ENCODE measurements around the gene C6.
"Not testable (repeated sequence)": the region's sequence is repeated elsewhere in the genome, so short reads cannot be mapped to it uniquely, and the experiment has no call there.

Gene C6

DNA sequence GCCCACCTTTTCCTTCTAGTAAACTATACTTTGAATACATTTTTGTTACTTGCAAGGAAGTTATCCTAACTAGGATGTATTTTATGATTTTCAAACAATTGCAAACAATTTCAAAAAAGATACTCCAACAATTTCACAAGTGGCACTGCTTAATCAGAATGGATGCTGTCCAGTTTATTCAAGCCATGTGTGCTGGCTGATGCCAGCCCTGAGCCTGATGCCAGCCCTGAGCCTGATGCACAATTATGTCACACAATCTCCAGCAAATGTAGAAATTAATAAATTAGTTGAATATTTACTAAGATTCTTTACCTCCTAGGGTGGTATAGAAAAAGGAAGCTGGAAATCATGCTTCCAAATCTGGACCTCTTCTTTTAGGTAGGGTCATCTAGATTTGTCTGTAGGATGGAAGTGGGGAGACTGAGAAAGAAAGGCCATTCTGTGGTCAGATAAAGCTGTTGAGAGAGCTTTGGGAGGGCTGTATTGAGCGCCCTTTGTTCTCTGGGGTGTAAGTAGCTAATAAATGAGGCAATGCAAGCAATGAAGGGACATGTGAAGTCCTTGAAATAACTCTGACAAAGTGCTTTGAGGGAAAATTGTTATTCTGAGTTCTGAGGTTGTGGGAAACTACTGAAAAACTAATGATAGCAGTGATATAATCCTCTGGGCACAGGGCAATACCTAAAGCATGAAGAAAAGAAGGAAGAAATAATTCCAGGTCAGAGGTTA, 5.8 kb upstream of the C6 start:
- Mint-ChIP-seq H3K4me1 (no peaks in the 10 kb centered on the region), H3K27ac (no peak overlapping the region), H3K4me3 (no peak overlapping the region), H3K9me3 (no peaks in the 10 kb centered on the region), H3K36me3 (ENCODE audit: low read depth) (no peaks in the 10 kb centered on the region), H3K27me3 (no peaks in the 10 kb centered on the region)
- ATAC-seq (no peak), DNase-seq (no peak)

DNA sequence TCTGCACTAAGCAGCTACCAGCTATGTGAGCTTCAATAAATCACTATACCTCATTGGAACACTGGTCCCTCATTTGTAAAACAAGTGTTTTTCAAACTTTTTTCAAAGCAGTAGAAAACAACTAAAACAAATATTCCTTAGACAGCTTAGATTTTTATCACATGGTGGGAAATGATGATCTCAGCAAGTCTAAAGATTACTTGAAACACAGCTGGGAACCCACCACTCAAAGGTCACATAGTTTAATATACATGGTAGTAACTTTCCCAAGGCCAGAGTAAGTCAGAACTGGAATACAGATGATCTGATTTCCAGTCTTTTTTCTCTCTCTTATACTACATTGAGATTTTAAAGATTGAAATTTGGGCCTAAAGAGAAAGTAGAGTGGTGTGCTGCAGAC, 850 bp upstream of the C6 start:
- Mint-ChIP-seq H3K36me3 (ENCODE audit: low read depth) (no peaks in the 10 kb centered on the region), H3K4me3 (no peak overlapping the region), H3K27me3 (no peaks in the 10 kb centered on the region), H3K9me3 (no peaks in the 10 kb centered on the region), H3K4me1 (no peaks in the 10 kb centered on the region), H3K27ac (no peak overlapping the region)
- DNase-seq: no peak
- ATAC-seq: no peak

DNA sequence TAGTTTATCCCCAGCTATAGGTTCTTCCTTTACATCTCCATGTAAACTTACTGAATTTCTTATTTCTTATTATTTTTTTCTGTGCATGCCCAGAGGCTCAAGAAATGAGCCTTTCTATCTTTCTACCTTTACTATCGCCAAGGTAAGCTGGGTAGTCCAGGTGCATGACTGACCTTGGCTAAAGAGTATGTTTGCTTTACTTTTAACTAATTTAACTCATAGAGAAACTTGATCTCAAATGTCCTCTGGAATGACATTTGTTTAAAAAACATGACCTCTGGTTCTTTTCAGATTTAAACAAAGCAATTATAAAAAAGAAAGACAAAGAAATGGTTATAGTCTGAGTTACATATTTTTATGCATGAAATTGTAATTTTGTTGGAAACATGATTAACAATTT, 397 bp downstream of the C6 start:
- no peak for DNase-seq
- Mint-ChIP-seq H3K27ac (no peak overlapping the region), H3K9me3 (no peaks in the 10 kb centered on the region), H3K27me3 (no peaks in the 10 kb centered on the region), H3K36me3 (ENCODE audit: low read depth) (no peaks in the 10 kb centered on the region), H3K4me1 (no peaks in the 10 kb centered on the region), H3K4me3 (no peak overlapping the region)
- no peak for ATAC-seq

DNA sequence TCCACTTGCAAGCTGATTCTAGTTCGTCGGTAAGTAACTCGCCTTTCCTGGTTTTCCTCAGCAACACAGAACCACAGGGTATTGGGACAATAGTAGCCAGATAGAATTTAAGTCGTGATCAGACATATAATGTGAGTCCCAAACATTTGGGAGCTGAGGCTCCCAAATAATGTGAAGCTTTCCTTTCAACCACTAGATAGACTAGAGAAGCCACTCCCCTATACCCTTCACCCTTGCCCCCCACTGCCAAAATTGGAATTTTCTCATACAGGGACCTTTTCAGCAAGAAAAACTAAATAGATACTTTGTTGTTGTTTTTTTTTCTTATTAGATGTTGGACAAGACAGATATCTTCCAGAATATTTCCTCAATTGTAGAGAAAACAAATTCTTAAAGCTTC, 1.9 kb downstream of the C6 start:
- Mint-ChIP-seq H3K4me1 (no peaks in the 10 kb centered on the region), H3K36me3 (ENCODE audit: low read depth) (no peaks in the 10 kb centered on the region), H3K27ac (no peak overlapping the region), H3K9me3 (no peaks in the 10 kb centered on the region), H3K4me3 (no peak overlapping the region), H3K27me3 (no peaks in the 10 kb centered on the region)
- ATAC-seq (no peak), DNase-seq (no peak)

DNA sequence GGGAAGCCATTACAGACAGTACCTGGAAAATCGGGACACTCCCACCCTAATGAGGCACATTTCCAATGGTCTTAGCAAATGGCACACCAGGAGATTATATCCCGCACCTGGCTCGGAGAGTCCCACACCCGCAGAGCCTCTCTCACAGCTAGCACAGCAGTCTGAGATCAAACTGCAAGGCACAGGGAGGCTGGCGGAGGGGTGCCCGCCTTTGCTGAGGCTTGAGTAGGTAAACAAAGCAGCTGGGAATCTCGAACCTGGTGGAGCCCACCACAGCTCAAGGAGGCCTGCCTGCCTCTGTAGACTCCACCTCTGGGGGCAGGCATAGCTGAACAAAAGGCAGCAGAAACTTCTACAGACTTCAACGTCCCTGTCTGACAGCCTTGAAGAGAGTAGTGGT, 7.9 kb downstream of the C6 start:
- H3K9me3 Mint-ChIP-seq; ATAC-seq; H3K4me1 Mint-ChIP-seq; DNase-seq; H3K27ac Mint-ChIP-seq; H3K4me3 Mint-ChIP-seq; H3K36me3 Mint-ChIP-seq (ENCODE audit: low read depth); H3K27me3 Mint-ChIP-seq: not testable (repeated sequence)

DNA sequence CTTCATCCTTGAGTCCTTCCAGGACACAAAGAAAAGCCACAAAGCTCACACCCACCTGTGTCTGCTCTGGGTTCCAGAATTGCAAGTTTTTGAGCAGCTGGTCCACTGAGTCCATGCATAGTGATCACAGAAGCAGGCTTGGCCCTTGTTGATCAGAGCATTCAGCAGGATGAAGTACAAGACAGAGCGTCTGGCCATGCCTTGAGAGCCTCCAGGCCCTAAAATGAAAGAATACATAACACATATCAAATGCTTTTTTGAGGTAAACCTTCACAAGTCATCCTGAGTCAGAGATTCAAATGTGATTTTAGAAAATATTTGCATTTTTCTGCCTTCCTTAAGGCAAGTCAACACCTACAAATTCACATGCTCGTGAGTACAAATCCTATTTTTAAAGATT, 10.3 kb downstream of the C6 start:
- H3K4me3 Mint-ChIP-seq: no peak overlapping the region
- H3K27me3 Mint-ChIP-seq: no peaks in the 10 kb centered on the region
- DNase-seq: no peak
- ATAC-seq: no peak
- H3K27ac Mint-ChIP-seq: no peak overlapping the region
- H3K36me3 Mint-ChIP-seq (ENCODE audit: low read depth): no peaks in the 10 kb centered on the region
- H3K9me3 Mint-ChIP-seq: no peaks in the 10 kb centered on the region
- H3K4me1 Mint-ChIP-seq: no peaks in the 10 kb centered on the region

DNA sequence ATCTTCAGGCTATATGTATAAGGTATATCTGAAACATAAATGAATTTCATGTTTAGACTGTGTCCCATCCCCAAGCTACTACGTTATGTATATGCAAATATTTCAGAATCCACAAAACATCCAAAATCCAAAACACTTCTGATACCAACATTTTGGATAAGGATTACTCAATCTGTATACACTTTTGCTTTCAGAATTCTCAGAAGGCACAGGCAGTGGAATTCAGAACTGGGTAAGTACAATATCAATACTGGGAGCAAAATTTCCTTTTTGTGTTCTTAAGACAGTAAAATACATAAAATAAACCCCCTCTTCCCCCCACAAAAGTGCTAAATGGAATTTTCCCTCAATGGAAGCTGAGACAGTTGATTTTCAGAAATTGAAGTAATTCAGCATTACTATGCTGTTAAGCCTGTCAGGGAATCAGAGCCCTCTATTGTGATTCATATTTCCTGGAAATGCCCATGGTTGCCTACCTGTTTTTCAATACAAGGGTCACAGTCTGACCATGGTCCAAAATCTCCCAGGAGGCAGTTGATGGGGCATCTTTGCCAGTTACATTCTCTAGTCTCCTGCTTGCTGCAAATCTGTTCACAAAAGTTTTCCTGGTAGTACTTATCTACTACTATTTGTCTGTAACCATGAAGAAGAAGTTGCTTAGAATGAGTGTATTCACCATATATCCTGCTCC, 12.1 kb downstream of the C6 start:
- no peak overlapping the region for H3K4me3 Mint-ChIP-seq
- no peaks in the 10 kb centered on the region for H3K27me3 Mint-ChIP-seq
- H3K9me3 Mint-ChIP-seq: no peaks in the 10 kb centered on the region
- no peak overlapping the region for H3K27ac Mint-ChIP-seq
- no peak for ATAC-seq
- no peak for DNase-seq
- H3K4me1 Mint-ChIP-seq: no peaks in the 10 kb centered on the region
- no peaks in the 10 kb centered on the region for H3K36me3 Mint-ChIP-seq (ENCODE audit: low read depth)

DNA sequence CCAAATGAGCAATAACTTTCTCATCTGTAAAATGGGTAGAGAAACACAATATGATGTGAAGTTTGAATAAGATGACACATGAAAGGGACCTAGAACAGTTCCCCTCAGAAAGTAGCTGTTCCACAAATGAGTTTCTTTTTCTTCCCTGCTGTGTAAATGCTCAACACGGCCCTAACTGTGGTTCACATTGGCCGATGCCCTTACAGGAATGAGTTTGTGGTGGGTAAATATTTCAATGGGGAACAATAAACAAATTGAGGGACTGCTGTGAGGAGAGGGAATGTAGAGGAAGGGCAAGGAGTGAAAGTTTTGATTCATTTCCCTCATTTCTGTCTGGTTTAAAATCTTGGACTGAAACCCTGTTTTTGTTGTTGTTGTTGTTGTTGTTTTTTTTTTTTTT, 12.8 kb downstream of the C6 start:
- H3K9me3 Mint-ChIP-seq: no peaks in the 10 kb centered on the region
- no peak overlapping the region for H3K4me3 Mint-ChIP-seq
- no peaks in the 10 kb centered on the region for H3K27me3 Mint-ChIP-seq
- ATAC-seq (no peak), DNase-seq (no peak)
- no peaks in the 10 kb centered on the region for H3K4me1 Mint-ChIP-seq
- H3K36me3 Mint-ChIP-seq (ENCODE audit: low read depth): no peaks in the 10 kb centered on the region
- no peak overlapping the region for H3K27ac Mint-ChIP-seq

DNA sequence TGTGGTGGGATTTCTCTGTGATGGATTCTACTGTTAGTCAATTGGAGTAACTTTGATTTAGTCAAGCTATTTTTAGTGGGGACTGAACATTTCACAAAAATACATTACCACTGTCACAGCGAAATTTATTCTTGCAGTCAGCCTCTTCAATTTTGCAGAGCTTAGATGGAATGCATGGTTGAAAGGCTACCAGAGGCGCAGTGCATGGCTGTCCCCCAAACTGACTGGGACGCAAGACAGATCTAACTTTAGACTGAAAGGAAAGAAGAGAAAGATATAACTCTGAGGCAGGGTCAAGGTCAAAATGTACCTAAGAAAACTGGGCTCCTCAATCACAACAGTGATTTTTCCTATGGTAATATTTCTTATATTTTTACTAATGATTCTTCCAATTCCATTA, 13.7 kb downstream of the C6 start:
- no peaks in the 10 kb centered on the region for H3K9me3 Mint-ChIP-seq
- no peak for DNase-seq
- no peak overlapping the region for H3K4me3 Mint-ChIP-seq
- H3K4me1 Mint-ChIP-seq: no peaks in the 10 kb centered on the region
- H3K27ac Mint-ChIP-seq: no peak overlapping the region
- no peaks in the 10 kb centered on the region for H3K36me3 Mint-ChIP-seq (ENCODE audit: low read depth)
- ATAC-seq: no peak
- no peaks in the 10 kb centered on the region for H3K27me3 Mint-ChIP-seq

DNA sequence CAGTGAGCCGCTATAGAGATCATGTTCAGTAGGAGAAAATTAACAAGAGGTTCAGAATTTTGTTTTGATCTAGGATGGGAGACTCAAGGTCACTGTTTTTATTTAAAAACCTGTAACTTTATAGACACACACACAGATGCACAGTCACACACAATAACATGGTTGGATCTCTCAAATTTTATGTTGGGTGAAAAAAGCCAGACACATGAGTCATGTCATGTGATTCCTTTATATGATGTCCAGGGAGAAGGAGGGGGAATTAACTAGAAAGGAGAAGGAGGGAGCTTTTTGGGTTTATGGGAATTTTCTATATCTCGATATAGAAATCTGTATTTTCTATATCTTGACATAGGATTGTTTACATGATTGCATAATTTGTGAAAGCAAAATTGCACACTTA, 17.1 kb downstream of the C6 start:
- no peak for ATAC-seq
- Mint-ChIP-seq H3K9me3 (no peaks in the 10 kb centered on the region), H3K4me1 (no peaks in the 10 kb centered on the region), H3K4me3 (no peak overlapping the region), H3K36me3 (ENCODE audit: low read depth) (no peaks in the 10 kb centered on the region), H3K27me3 (no peaks in the 10 kb centered on the region), H3K27ac (no peak overlapping the region)
- no peak for DNase-seq

DNA sequence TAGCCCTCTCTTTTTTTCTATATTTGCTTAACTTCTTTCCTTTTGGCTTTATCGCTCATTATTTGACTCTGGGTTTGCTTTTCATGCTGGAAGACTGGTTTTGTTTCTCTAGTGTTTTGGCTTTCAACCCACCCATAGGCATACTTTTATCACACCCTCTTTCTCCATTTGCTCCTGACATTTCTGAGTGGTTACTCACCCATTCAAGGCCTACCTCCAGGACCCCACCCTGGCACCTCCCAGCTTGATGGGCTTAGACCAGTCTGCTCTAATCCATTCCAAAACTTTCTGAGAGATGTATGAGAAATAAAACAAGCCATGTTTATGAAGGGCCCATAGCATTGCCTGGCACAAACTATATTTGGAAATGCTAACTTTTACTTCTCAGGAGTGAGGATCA, 18.1 kb downstream of the C6 start:
- Mint-ChIP-seq H3K4me1 (no peaks in the 10 kb centered on the region), H3K36me3 (ENCODE audit: low read depth) (no peaks in the 10 kb centered on the region), H3K4me3 (no peak overlapping the region), H3K9me3 (no peaks in the 10 kb centered on the region), H3K27ac (no peak overlapping the region), H3K27me3 (no peaks in the 10 kb centered on the region)
- no peak for DNase-seq
- no peak for ATAC-seq

DNA sequence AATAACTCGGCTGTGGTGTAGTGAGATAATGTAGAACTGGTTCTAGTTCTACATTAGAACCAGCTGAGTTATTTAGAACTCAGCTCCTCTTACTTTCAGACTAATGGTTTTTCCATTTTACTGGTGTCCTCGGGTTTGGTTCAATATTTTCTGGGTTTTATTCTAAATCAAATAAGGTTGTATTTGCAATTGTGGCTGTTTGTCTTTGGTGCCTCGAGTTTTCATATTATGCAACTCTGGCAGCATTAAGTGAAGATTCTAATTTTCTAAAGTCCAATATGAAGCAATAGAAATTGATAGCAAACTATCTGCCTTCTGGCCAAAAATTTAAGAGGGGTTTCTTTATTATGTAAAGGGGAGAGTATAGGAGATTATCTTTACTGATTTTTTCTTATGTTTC, 19.0 kb downstream of the C6 start:
- Mint-ChIP-seq H3K9me3 (no peaks in the 10 kb centered on the region), H3K4me1 (no peaks in the 10 kb centered on the region), H3K27ac (no peak overlapping the region), H3K4me3 (no peak overlapping the region), H3K27me3 (no peaks in the 10 kb centered on the region), H3K36me3 (ENCODE audit: low read depth) (no peaks in the 10 kb centered on the region)
- ATAC-seq (no peak), DNase-seq (no peak)

DNA sequence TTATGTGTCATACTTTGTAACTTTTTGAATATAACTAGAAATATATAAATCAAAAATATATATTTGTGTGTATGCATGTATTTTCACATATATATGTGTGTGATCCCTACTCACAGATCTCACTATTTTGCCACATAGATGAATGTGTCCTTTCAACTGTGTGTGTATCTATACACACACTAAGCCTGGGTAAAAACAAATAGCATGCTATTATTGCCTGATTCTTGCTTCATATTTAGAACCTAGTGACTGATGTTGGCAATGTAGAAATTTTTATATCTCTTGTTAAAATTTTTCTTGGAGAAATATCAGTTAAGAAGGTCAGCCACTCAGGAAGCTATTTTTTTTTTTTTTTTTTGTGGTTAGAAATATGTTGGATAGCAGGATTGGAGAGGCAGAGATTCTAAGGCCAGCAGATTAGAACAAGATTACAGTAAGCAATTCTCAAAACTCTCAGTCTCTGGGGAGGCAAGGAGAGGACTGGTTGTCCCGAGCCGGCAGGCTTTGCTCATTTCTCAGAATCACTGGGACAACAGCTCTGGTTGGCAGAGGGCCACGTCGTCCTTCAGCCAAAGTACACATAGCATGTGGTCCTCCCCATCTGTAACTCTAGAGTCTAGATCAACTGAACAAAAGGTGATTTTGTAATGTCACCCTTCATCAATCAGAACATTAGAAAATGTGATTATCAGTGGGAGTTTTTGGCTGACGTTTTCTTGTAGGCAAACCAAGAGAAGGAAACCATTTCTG, 19.7 kb downstream of the C6 start:
- no peak for DNase-seq
- no peak for ATAC-seq
- Mint-ChIP-seq H3K4me3 (no peak overlapping the region), H3K36me3 (ENCODE audit: low read depth) (no peaks in the 10 kb centered on the region), H3K4me1 (no peaks in the 10 kb centered on the region), H3K27me3 (no peaks in the 10 kb centered on the region), H3K9me3 (no peaks in the 10 kb centered on the region), H3K27ac (no peak overlapping the region)

DNA sequence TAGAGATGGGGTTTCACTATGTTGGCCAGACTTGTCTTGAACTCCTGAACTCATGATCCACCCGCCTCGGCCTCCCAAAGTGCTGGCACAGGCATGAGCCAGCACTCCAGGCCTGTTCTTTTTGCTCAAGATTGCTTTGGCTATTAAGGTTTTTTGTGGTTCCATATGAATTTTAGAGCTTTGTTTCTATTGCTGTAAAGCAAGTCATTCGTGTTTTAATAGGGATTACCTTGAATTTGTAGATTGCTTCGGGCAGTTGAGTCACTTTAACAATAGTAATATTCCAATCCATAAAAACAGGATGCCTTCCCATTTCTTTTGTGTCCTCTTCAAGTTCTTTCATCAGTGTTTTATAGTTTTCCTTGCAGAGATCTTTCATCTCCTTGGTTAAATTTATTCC, 22.1 kb downstream of the C6 start:
- no peaks in the 10 kb centered on the region for H3K27me3 Mint-ChIP-seq
- H3K36me3 Mint-ChIP-seq (ENCODE audit: low read depth): no peaks in the 10 kb centered on the region
- no peaks in the 10 kb centered on the region for H3K4me1 Mint-ChIP-seq
- ATAC-seq (no peak), DNase-seq (no peak)
- H3K9me3 Mint-ChIP-seq: no peaks in the 10 kb centered on the region
- no peak overlapping the region for H3K27ac Mint-ChIP-seq
- no peak overlapping the region for H3K4me3 Mint-ChIP-seq

DNA sequence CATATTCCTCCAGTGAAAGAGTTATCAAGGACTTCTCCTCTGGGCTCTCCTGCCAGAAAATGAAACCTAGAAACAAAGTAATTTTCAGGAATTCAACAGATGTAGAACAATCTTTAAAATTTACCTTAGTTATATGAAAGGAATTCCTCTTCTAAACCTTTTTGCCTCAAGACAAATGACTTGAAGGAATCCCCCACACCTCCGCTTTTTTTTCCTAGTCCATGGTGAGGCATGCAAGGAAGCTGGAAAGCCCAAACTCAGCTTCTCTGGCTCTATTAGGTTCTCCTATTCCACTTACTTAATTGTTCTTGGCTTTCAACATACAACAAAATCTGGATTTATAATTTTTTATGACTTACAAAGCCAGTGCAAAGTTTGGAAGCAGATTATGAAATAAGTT, 27.2 kb downstream of the C6 start:
- H3K9me3 Mint-ChIP-seq: no peaks in the 10 kb centered on the region
- no peaks in the 10 kb centered on the region for H3K4me1 Mint-ChIP-seq
- H3K4me3 Mint-ChIP-seq: no peak overlapping the region
- no peak overlapping the region for H3K27ac Mint-ChIP-seq
- no peaks in the 10 kb centered on the region for H3K36me3 Mint-ChIP-seq (ENCODE audit: low read depth)
- DNase-seq (no peak), ATAC-seq (no peak)
- H3K27me3 Mint-ChIP-seq: no peaks in the 10 kb centered on the region
